Liver (tissue), 3 donors: ENCODE results near the gene SLX4.

Experiments used
- RAD21 ChIP-seq, 2 donors: IDR thresholded peaks; 2 replicates each; pipeline ENCODE4 v1.6.1; 2016; ENCODE audit warnings: antibody characterized with exemption in 2 of 2, mild to moderate bottlenecking in 2 of 2
- TF ChIP-seq, protein P1 (sequence below): fragments of 150-350 bp; IDR thresholded peaks from 2 replicates; pipeline ENCODE4 v1.5.1; 2017; ENCODE audit warnings: improper control_type of control experiment, low read depth, low read length; ENCODE audit not compliant: missing input control
- donor health status: healthy.
- donor health status: healthy.

DNA sequence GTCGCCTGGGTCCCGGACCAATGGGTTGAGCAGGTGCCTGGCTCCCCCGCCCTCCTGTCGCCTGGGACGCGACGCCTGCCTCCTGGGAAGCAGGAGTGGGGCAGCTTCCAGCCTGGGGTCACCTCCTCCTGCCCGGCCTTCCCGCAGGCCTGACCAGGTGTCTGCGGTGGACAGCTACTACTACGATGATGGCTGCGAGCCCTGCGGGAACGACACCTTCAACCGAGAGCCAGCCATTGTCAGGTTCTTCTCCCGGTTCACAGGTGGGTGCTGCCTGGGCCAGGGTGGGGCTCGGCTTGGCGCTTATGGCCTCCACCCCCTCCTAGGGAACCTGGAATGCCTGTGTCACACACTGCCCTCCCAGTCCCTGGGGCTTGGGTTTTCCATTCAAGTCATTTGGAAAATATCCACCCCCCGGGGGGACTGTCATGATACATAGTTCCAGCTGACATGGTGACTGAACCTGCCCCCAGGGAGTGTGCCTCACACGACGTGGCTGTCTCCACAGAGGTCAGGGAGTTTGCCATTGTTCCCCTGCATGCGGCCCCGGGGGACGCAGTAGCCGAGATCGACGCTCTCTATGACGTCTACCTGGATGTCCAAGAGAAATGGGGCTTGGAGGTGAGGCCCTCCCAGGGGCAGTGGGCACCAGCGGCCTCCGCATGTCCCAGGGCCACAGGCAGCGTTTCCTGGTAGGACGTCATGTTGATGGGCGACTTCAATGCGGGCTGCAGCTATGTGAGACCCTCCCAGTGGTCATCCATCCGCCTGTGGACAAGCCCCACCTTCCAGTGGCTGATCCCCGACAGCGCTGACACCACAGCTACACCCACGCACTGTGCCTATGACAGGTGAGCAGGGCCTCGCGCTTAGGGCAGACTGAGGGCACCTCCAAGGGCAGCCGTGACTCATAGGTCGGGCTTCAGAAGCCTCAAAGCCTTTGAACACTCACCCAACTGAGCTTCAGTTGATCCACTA lies 45.4 kb upstream of the SLX4 start:
- TF ChIP-seq, protein P1, sequence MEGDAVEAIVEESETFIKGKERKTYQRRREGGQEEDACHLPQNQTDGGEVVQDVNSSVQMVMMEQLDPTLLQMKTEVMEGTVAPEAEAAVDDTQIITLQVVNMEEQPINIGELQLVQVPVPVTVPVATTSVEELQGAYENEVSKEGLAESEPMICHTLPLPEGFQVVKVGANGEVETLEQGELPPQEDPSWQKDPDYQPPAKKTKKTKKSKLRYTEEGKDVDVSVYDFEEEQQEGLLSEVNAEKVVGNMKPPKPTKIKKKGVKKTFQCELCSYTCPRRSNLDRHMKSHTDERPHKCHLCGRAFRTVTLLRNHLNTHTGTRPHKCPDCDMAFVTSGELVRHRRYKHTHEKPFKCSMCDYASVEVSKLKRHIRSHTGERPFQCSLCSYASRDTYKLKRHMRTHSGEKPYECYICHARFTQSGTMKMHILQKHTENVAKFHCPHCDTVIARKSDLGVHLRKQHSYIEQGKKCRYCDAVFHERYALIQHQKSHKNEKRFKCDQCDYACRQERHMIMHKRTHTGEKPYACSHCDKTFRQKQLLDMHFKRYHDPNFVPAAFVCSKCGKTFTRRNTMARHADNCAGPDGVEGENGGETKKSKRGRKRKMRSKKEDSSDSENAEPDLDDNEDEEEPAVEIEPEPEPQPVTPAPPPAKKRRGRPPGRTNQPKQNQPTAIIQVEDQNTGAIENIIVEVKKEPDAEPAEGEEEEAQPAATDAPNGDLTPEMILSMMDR = no peak
- TF ChIP-seq RAD21 (IDR thresholded peaks at IDR 0.05) = no peak
